ENCODE data around the gene INPP4B. TPM values are rescaled to one million over a fixed set of nuclear protein-coding genes. Genes with fewer than 3 reads are reported as not detected.

INPP4B gene
- total RNA-seq, 1 experiment from 2014 or later = 0.07 TPM

DNA sequence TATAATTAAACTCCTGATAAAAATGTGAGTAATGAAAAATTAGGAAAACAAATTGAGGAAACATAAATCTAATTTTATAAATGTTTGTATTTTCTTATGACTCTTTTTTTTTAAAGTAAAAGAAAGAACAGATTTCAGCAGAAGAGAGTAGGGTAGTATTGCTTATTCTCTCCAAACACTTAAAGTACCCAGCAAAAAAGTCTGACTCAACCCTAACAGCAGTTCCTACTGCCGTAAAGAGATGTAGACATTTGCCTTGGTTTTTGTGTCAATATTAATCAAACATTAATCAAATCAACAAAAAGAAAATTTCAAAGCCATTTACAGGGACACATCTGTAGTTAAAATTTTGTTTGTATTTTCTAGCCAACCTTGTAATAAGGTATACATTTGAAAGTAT is 701.3 kb downstream of the INPP4B start:
- no peak for DNase-seq
- Mint-ChIP-seq H3K36me3 (ENCODE audit: insufficient read depth in 1 of 3, low read depth in 3 of 3) (no peaks in the 10 kb centered on the region), H3K27ac (no peak overlapping the region), H3K9me3 (no peaks in the 10 kb centered on the region), H3K4me3 (no peak overlapping the region), H3K4me1 (0 out of 4 replicates have a peak, but pooled peaks cover 0 to 1% of the 10 kb centered on the region in 2 experiments), H3K27me3 (ENCODE audit: low read depth) (no peaks in the 10 kb centered on the region)
- Histone ChIP-seq H3K4me2 (ENCODE audit: insufficient read depth, insufficient read length, low read length) (no peak overlapping the region), H4K5ac (ENCODE audit: insufficient read length, low read depth, low read length) (no peak overlapping the region), H3K9me3 (ENCODE audit: control insufficient read depth, low read depth, low read length) (no peaks in the 10 kb centered on the region), H4K91ac (ENCODE audit: insufficient read length, low read depth, low read length) (no peak overlapping the region), H3K18ac (ENCODE audit: insufficient read length, low read depth, low read length) (no peak overlapping the region), H2BK120ac (ENCODE audit: low read depth, low read length, poor library complexity, severe bottlenecking) (no peak overlapping the region), H2BK20ac (ENCODE audit: low read depth, low read length, poor library complexity, severe bottlenecking) (no peak overlapping the region), H3K27ac (ENCODE audit: insufficient read length, low read depth, low read length) (no peak overlapping the region), H4K20me1 (ENCODE audit: control insufficient read depth, insufficient read depth, insufficient read length) (no peaks in the 10 kb centered on the region), H2AFZ (ENCODE audit: low read length) (no peak overlapping the region), H2BK15ac (ENCODE audit: low read depth, low read length) (no peak overlapping the region), H2AK5ac (ENCODE audit: insufficient read length, low read length) (no peak overlapping the region), H2BK12ac (ENCODE audit: insufficient read length, low read depth, low read length) (no peak overlapping the region), H3K14ac (ENCODE audit: insufficient read depth, low read length) (no peak overlapping the region), H3K79me1 (ENCODE audit: insufficient read depth, low read depth, low read length, poor library complexity, severe bottlenecking) (no peaks in the 10 kb centered on the region), H3K9ac (ENCODE audit: extremely low read depth, insufficient read length, low read length) (no peak overlapping the region), H3K4ac (ENCODE audit: low read depth, low read length) (no peak overlapping the region), H2BK5ac (ENCODE audit: insufficient read length, low read length) (no peak overlapping the region), H3K79me2 (ENCODE audit: insufficient read depth, low read length) (no peaks in the 10 kb centered on the region), H3K4me1 (ENCODE audit: insufficient read depth, low read length) (no peaks in the 10 kb centered on the region), H4K8ac (replicated peaks; ENCODE audit: insufficient read length, low read depth, low read length) (no peak overlapping the region), H3K56ac (ENCODE audit: insufficient read length, low read depth, low read length) (no peak overlapping the region), H3K23ac (ENCODE audit: insufficient read length, low read depth, low read length) (no peak overlapping the region), H3K23me2 (ENCODE audit: insufficient read length, low read depth, low read length, poor library complexity, severe bottlenecking) (no peaks in the 10 kb centered on the region), H3K27me3 (ENCODE audit: insufficient read depth, low read length) (no peaks in the 10 kb centered on the region), H3T11ph (ENCODE audit: low read length) (no peak overlapping the region)
- WGBS (ENCODE audit: extremely low coverage, insufficient read length, low lambda C conversion rate) = no CpG with 5 or more reads among the region's 1 CpG
- no peak for TF ChIP-seq CTCF (conservative IDR thresholded peaks at IDR 0.05)

Measured in H9 (cell line).